Endothelial cell (in vitro differentiated cells): ENCODE results near the gene SPIN1. TPM values are rescaled to one million over a fixed set of nuclear protein-coding genes. Genes with fewer than 3 reads are reported as not detected.

Experiments
- DNase-seq: peaks from one replicate; pipeline ENCODE4 v3.0.0; 2021; ENCODE audit warnings: low spot score
- H3K27ac Mint-ChIP-seq: one replicate; pipeline ENCODE4 v1.8.0; 2021; ENCODE audit warnings: mixed read lengths, inconsistent platforms; ENCODE audit not compliant: unreplicated experiment
- H3K27me3 Mint-ChIP-seq: one replicate; pipeline ENCODE4 v1.8.0; 2021; ENCODE audit warnings: mild to moderate bottlenecking, moderate library complexity, mixed read lengths, inconsistent platforms; ENCODE audit not compliant: unreplicated experiment
- H3K36me3 Mint-ChIP-seq: one replicate; pipeline ENCODE4 v1.8.0; 2021; ENCODE audit warnings: mild to moderate bottlenecking, low read depth, mixed read lengths, inconsistent platforms; ENCODE audit not compliant: unreplicated experiment
- H3K4me1 Mint-ChIP-seq: one replicate; pipeline ENCODE4 v1.8.0; 2021; ENCODE audit warnings: mild to moderate bottlenecking, mixed read lengths, inconsistent platforms; ENCODE audit not compliant: unreplicated experiment
- H3K4me3 Mint-ChIP-seq: one replicate; pipeline ENCODE4 v1.8.0; 2021; ENCODE audit warnings: mild to moderate bottlenecking, mixed read lengths, inconsistent platforms; ENCODE audit not compliant: unreplicated experiment
- H3K9me3 Mint-ChIP-seq: one replicate; pipeline ENCODE4 v1.8.0; 2021; ENCODE audit warnings: mixed read lengths, inconsistent platforms; ENCODE audit not compliant: unreplicated experiment
- total RNA-seq: library from RNA; stranded (reverse); fragmentation: NEBNext Ultra II Directional; extraction: Animal tissue kit (Norgen Biotek cat#: 25700); gene quantifications from one replicate; pipeline ENCODE4 v1.2.1, GENCODE V29; 2021; ENCODE audit not compliant: unreplicated experiment
- TF ChIP-seq, protein P1 (sequence below): fragments of 200-600 bp; sonication (generic); IDR thresholded peaks from one replicate; pipeline ENCODE4 v1.5.0; 2021; ENCODE audit warnings: antibody characterized with exemption; ENCODE audit not compliant: unreplicated experiment

The SPIN1 gene
- total RNA-seq, 1 donor from 2014 or later: 97.3 TPM

DNA sequence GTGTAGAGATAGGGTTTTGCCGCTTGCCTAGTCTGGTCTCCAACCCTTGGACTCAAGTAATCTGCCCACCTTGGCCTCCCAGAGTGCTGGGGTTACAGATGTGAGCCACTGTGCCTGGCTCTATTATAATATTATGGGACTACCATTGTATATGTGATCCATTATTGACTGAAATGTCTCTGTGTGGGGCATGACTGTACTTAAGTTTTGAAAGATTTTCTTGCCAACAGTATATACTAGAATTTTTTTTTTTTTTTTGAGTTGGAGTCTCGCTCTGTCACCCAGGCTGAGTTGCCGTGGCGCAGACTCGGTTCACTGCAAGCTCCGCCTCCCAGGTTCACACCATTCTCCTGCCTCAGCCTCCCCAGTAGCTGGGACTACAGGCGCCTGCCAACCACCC, 17.8 kb downstream of the SPIN1 start:
- TF ChIP-seq, protein P1, sequence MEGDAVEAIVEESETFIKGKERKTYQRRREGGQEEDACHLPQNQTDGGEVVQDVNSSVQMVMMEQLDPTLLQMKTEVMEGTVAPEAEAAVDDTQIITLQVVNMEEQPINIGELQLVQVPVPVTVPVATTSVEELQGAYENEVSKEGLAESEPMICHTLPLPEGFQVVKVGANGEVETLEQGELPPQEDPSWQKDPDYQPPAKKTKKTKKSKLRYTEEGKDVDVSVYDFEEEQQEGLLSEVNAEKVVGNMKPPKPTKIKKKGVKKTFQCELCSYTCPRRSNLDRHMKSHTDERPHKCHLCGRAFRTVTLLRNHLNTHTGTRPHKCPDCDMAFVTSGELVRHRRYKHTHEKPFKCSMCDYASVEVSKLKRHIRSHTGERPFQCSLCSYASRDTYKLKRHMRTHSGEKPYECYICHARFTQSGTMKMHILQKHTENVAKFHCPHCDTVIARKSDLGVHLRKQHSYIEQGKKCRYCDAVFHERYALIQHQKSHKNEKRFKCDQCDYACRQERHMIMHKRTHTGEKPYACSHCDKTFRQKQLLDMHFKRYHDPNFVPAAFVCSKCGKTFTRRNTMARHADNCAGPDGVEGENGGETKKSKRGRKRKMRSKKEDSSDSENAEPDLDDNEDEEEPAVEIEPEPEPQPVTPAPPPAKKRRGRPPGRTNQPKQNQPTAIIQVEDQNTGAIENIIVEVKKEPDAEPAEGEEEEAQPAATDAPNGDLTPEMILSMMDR: no peak
- peaks cover 3% of the 10 kb centered on the region for H3K4me1 Mint-ChIP-seq
- H3K27ac Mint-ChIP-seq: no peak overlapping the region
- no peak for DNase-seq
- peaks cover under 1% of the 10 kb centered on the region for H3K36me3 Mint-ChIP-seq
- H3K4me3 Mint-ChIP-seq: no peak overlapping the region
- H3K9me3 Mint-ChIP-seq: no peaks in the 10 kb centered on the region
- peaks cover 4% of the 10 kb centered on the region for H3K27me3 Mint-ChIP-seq

DNA sequence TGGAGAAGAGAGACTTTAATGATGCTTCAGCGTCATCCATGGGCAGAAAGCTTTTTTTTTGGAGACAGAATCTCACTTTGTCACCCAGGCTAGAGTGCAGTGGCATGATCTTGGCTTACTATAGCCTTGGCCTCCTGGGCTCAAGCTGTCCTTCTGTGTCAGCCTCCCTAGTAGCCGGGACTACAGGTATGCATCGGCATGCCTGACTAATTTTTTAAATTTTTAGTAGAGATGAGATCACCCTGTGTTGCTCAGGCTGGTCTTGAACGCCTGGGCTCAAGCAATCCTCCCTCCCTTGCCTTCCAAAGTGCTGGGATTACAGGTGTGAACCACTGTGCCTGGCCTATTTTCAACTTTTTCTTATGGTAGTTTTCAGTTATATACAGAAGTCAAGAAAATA, 23.2 kb downstream of the SPIN1 start:
- H3K4me1 Mint-ChIP-seq: peaks cover 3% of the 10 kb centered on the region
- peaks cover 12% of the 10 kb centered on the region for H3K36me3 Mint-ChIP-seq
- H3K27ac Mint-ChIP-seq: no peak overlapping the region

DNA sequence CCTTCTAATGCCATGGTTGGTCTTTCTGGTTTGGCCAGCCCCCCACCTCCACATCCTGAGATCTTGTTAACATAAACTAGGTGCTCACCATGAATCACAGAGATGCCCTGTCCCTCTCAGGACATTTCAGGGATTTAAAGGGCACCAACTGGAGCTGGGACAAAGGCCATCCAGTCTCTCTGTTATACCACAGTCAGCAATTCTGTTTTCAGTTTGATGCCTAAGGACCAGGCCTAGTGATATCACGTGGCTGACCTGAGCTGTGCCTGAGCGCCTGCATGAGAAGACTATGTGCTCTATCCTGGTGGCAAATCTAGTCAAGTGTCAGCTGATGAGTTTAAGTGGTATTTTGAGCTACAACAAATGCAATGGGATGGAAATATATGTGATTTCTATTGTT, 26.1 kb downstream of the SPIN1 start:
- no peak for DNase-seq
- Mint-ChIP-seq H3K9me3 (peaks cover 3% of the 10 kb centered on the region), H3K4me3 (no peak overlapping the region), H3K4me1 (peaks cover 3% of the 10 kb centered on the region), H3K36me3 (peaks cover 35% of the 10 kb centered on the region), H3K27me3 (peaks cover 2% of the 10 kb centered on the region), H3K27ac (no peak overlapping the region)
- TF ChIP-seq, protein P1: no peak

More for the DNA sequence above, 23.2 kb downstream of the SPIN1 start:
- TF ChIP-seq, protein P1: no peak
- no peak for DNase-seq
- Mint-ChIP-seq H3K27me3 (peaks cover 4% of the 10 kb centered on the region), H3K4me3 (peak overlapping the region; percentile 25), H3K9me3 (no peaks in the 10 kb centered on the region)

DNA sequence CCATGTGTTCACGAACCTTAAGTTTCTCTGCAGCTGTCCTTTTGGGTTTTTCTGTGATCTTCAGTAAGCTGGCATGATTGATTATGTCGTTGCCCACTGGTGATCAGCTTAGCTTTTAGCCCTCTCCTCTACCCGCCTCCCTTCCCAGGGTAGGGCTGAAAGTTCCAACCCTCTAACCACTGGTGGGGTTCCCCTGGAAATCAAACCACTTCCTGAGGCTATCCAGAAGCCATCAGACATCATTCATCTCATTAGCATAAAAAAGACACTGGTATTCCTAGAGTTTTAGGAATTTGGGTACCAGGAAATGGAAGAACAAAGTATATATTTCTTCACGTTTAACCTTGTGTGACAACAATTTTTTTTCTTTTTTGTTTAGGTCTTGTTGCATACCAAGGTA, 29.8 kb downstream of the SPIN1 start:
- H3K4me1 Mint-ChIP-seq: peaks cover 3% of the 10 kb centered on the region
- no peak for DNase-seq
- H3K27me3 Mint-ChIP-seq: peaks cover 2% of the 10 kb centered on the region
- TF ChIP-seq, protein P1: no peak
- peak overlapping the region; percentile 76 for H3K4me3 Mint-ChIP-seq
- H3K36me3 Mint-ChIP-seq: peaks cover 56% of the 10 kb centered on the region
- H3K9me3 Mint-ChIP-seq: peaks cover 7% of the 10 kb centered on the region
- H3K27ac Mint-ChIP-seq: peak overlapping the region; percentile 53

DNA sequence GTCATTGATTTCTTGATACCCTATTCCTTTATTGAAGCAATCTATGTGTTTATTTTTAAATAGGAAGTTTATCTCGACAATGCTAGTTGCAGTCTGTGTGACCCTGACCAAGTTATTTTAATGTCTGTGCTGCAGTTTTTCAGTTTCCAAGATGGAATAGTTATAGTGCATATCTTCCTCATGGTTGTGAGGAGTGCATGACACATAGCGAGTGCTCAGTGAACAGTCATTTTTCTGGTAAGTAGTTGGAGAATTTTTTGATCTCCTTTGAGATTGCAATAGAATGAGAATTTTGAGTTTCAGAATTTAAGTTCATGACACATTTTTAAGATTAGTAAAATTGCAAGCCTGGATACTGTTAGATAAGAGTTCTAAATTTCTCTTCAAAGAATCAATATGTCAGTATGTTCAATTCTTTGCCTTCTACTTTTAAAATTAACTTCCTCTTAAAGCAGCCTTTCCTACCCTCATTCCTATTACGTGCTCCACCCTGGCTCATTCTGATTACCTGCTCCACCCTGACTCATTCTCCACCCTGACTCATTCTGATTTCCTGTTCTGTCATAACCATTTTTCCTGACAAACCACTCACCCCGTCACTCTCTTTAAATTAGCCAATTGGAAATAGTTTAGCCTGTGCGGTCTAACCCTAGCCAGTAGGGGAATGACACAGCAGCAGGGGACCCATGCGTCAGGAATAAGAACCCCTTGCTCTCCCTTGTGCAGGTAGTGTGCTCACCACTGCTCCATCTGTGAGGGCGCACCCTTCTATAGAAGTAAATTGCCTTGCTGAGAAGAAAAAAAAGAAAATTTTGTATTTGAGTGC, 30.7 kb downstream of the SPIN1 start:
- Mint-ChIP-seq H3K27me3 (peaks cover 2% of the 10 kb centered on the region), H3K36me3 (peaks cover 58% of the 10 kb centered on the region)

More for the DNA sequence above, 30.7 kb downstream of the SPIN1 start:
- Mint-ChIP-seq H3K27ac (no peak overlapping the region), H3K4me1 (peaks cover 3% of the 10 kb centered on the region), H3K9me3 (peaks cover 7% of the 10 kb centered on the region), H3K4me3 (peak overlapping the region; percentile 43)
- DNase-seq: no peak
- TF ChIP-seq, protein P1: no peak
